HUES6 (cell line): Measurements from ENCODE around the gene TAMALIN.

Experiments used
- H3K27ac ChIP-seq: 2 replicates; pipeline ENCODE4 v1.7.0; 2013; ENCODE audit warnings: low read depth, mild to moderate bottlenecking, low read length, inconsistent platforms
- H3K27me3 ChIP-seq: 2 replicates; pipeline ENCODE4 v1.6.1; 2013; ENCODE audit warnings: low read length; ENCODE audit not compliant: control insufficient read depth, insufficient read depth
- H3K36me3 ChIP-seq: 2 replicates; pipeline ENCODE4 v1.6.1; 2013; ENCODE audit warnings: low read length; ENCODE audit not compliant: control insufficient read depth, insufficient read depth
- H3K4me1 ChIP-seq: 2 replicates; pipeline ENCODE4 v1.6.1; 2013; ENCODE audit warnings: low read length; ENCODE audit not compliant: control insufficient read depth, insufficient read depth
- H3K4me3 ChIP-seq: 2 replicates; pipeline ENCODE4 v1.5.1; 2013; ENCODE audit warnings: low read depth, low read length
- H3K9ac ChIP-seq: one replicate; pipeline ENCODE4 v1.6.1; 2013; ENCODE audit warnings: mild to moderate bottlenecking, low read length
- H3K9me3 ChIP-seq: 2 replicates; pipeline ENCODE4 v1.6.1; 2013; ENCODE audit warnings: low read depth, low read length; ENCODE audit not compliant: control insufficient read depth, insufficient read depth

Gene TAMALIN

DNA sequence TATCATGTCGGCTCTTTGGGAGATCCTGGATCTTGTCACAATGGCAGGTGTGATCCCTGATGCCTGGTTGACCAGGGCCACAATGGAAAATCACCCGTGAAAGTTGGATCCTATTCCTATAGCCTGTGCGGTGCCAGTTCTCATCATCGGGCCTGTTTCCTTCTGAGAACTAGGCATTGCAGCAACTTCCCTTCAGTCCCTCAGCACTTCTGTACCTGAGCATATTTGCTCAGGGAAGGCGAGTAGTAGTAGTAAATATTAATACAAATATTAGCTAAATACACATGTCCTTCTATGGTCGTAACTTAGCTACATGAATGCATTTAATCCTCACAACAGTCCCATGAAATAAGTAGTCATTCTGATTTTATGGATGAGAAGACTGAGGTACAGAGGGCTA lies 22.1 kb upstream of the TAMALIN start:
- Histone ChIP-seq H3K9me3 (no peaks in the 10 kb centered on the region), H3K4me3 (no peak overlapping the region), H3K27ac (no peak overlapping the region), H3K27me3 (no peaks in the 10 kb centered on the region), H3K9ac (no peak overlapping the region), H3K4me1 (no peaks in the 10 kb centered on the region), H3K36me3 (peaks cover 55% of the 10 kb centered on the region)

DNA sequence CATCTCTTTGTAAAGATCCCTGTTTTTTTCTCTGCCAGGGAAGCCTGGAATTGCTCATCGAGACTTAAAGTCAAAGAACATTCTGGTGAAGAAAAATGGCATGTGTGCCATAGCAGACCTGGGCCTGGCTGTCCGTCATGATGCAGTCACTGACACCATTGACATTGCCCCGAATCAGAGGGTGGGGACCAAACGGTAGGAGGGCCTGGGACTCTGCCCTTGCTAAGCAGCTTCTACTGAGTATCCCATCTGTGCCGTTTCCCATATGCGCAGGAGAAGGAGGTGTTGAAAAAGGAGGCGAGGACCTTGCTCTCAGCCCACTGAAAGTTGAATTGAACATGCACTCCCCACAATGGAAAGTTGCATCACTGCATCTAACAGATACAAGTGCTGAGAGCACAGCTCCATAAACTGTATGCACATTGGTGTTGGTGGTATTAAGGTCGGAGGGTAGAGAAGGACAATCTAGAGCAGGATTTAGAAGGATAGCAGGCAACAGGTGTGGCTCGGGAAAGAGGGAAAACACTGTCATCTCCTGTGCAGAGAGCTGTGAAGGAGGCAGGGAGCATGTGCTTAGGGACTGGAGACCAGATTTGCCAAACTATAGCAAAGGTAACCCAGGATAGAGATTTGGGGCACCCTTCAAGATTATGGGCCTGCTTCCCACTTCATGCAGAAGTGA lies 21.5 kb upstream of the TAMALIN start:
- peaks cover 55% of the 10 kb centered on the region for H3K36me3 ChIP-seq
- H3K4me1 ChIP-seq: no peaks in the 10 kb centered on the region
- no peak overlapping the region for H3K27ac ChIP-seq
- no peaks in the 10 kb centered on the region for H3K27me3 ChIP-seq
- H3K9ac ChIP-seq: no peak overlapping the region
- no peak overlapping the region for H3K4me3 ChIP-seq
- H3K9me3 ChIP-seq: no peaks in the 10 kb centered on the region

DNA sequence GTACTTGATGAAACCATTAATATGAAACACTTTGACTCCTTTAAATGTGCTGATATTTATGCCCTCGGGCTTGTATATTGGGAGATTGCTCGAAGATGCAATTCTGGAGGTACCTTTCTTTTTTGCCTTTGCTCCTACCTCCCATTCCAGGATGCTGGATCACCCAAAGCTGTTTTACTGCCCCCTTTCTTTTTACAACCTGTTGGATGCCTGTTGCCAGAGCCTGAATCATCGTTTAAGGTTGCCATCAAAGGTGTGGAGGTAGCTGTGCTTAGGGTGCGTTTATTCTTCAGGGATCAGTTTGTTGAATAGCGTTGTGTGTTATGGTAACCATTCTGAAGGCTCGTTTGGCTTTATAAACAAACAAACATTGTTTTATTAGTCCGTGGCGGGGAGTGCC lies 19.9 kb upstream of the TAMALIN start:
- H3K27ac ChIP-seq: no peak overlapping the region
- H3K4me3 ChIP-seq: no peak overlapping the region
- no peaks in the 10 kb centered on the region for H3K4me1 ChIP-seq
- H3K36me3 ChIP-seq: peaks cover 47% of the 10 kb centered on the region
- no peaks in the 10 kb centered on the region for H3K27me3 ChIP-seq
- H3K9ac ChIP-seq: no peak overlapping the region
- no peaks in the 10 kb centered on the region for H3K9me3 ChIP-seq

DNA sequence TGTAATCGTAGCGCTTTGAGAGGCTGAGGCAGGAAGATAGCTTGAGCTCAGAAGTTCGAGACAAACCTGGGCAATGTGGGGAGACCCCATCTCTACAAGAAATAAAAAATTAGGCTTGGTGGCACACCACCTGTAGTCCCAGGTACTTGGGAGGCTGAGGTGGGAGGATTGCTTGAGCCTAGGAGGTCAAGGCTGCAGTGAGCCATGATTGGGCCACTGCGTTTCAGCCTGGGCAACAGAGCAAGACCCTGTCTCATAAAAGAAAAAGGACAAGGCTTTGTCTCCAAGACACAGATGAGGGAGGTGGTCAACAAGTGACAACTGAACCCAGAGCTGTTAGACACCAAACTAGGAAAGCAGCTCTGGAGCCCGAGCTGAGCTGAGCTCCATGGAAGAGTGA lies 14.5 kb upstream of the TAMALIN start:
- Histone ChIP-seq H3K27ac (no peak overlapping the region), H3K9me3 (no peaks in the 10 kb centered on the region), H3K27me3 (no peaks in the 10 kb centered on the region), H3K4me3 (no peak overlapping the region), H3K9ac (no peak overlapping the region), H3K4me1 (no peaks in the 10 kb centered on the region; the same call in 1 of the 2 replicates), H3K36me3 (peaks cover 29% of the 10 kb centered on the region)

DNA sequence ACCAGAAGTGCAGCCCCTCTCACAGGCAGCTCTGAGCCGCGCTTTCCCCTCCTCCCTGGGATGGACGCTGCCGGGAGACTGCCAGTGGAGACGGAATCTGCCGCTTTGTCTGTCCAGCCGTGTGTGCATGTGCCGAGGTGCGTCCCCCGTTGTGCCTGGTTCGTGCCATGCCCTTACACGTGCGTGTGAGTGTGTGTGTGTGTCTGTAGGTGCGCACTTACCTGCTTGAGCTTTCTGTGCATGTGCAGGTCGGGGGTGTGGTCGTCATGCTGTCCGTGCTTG lies 12.3 kb upstream of the TAMALIN start:
- Histone ChIP-seq H3K27me3 (no peaks in the 10 kb centered on the region), H3K9me3 (no peaks in the 10 kb centered on the region), H3K36me3 (peaks cover 34% of the 10 kb centered on the region), H3K9ac (no peak overlapping the region), H3K4me1 (no peaks in the 10 kb centered on the region; the same call in 1 of the 2 replicates), H3K4me3 (no peak overlapping the region), H3K27ac (no peak overlapping the region)

DNA sequence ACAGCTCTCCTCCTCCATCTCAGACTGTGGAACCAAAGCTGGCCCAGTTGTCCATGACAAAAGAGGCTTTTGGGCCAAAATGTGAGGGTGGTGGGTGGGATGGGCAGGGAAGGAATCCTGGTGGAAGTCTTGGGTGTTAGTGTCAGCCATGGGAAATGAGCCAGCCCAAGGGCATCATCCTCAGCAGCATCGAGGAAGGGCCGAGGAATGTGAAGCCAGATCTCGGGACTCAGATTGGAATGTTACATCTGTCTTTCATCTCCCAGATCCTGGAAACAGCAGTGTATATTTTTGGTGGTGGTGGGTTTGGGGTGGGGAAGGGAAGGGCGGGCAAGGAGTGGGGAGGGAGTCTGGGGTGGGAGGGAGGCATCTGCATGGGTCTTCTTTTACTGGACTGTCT lies 11.8 kb upstream of the TAMALIN start:
- Histone ChIP-seq H3K36me3 (peaks cover 35% of the 10 kb centered on the region), H3K4me3 (no peak overlapping the region), H3K9me3 (no peaks in the 10 kb centered on the region), H3K4me1 (no peaks in the 10 kb centered on the region; the same call in 1 of the 2 replicates), H3K27me3 (no peaks in the 10 kb centered on the region), H3K9ac (no peak overlapping the region), H3K27ac (no peak overlapping the region)

DNA sequence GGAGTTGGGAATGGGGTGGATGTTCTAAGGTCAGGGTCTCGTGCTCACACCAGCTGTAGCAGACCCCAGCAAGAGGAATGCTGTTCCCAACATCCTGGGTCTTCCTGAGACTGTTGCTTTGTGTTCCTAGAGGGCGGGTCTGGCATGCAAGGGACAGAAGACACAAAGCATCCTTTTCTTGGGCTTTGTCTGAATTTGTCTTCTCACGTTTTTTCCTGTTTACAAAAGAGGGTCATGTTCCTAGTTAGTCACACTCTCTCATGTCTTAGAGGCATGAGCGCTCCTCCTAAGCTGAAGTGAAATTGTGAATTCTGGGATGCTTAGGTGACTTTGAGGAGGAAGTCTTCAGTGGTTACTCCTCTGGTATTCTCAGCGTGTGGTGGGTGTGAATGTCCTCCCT lies 9.6 kb upstream of the TAMALIN start:
- H3K9me3 ChIP-seq: no peaks in the 10 kb centered on the region
- H3K9ac ChIP-seq: no peak overlapping the region
- H3K27ac ChIP-seq: no peak overlapping the region
- H3K4me3 ChIP-seq: no peak overlapping the region
- H3K4me1 ChIP-seq: no peaks in the 10 kb centered on the region; the same call in 1 of the 2 replicates
- H3K36me3 ChIP-seq: peaks cover 29% of the 10 kb centered on the region
- no peaks in the 10 kb centered on the region for H3K27me3 ChIP-seq

DNA sequence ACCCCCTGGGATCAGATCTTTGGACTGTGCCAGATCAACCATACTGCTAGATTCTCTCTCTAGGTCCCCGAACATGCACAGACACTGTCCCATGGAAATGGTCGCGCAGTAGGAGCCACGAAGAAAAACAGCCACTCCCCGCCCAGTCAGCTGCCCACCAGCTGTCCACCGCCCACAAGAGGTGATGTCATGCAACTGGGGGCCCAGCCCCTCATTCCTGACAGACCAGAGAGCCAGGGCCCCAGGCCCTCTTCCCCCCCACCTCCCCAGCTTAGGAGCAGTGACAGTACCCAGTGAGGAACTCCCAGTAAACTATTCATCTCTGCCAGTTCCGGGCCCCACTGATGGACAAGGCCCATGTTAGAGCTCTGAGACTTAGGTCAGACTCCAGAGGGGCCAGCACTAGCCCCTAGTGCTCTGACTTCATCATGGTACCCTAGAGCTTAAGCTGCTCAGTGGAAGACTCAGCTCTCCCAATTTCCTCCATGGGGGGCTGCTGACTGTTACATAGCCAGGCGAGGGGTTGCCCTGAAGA lies 3.7 kb upstream of the TAMALIN start:
- Histone ChIP-seq H3K4me3 (no peak overlapping the region), H3K9ac (no peak overlapping the region), H3K27me3 (peaks cover 38% of the 10 kb centered on the region), H3K27ac (no peak overlapping the region), H3K9me3 (no peaks in the 10 kb centered on the region), H3K36me3 (peaks cover 7% of the 10 kb centered on the region), H3K4me1 (peaks cover 15% of the 10 kb centered on the region)

DNA sequence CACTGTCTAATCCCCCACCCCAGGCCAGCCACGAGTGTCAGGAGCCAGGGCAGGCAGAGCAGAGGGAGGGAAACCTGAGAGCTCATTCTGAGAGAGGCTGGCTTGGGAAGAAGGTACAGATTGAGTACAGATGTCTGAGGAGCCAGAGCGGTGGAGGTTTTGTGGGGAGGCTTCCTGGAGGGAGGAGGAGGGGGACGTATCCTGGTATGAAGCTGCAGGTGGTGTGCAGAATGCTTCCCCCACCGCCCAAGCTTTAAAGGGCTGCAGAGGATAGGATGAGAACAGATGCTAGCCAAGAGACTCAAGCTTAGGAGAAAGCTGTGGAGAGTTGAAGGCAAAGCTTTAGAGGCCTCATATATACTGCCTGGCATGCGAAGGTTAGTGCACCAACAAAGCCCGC lies 3.2 kb upstream of the TAMALIN start:
- H3K9me3 ChIP-seq: no peaks in the 10 kb centered on the region
- peaks cover 43% of the 10 kb centered on the region for H3K27me3 ChIP-seq
- H3K9ac ChIP-seq: no peak overlapping the region
- H3K27ac ChIP-seq: no peak overlapping the region
- no peak overlapping the region for H3K4me3 ChIP-seq
- H3K4me1 ChIP-seq: peaks cover 15% of the 10 kb centered on the region
- 0 out of 2 replicates have a peak, but pooled peaks cover 5% of the 10 kb centered on the region for H3K36me3 ChIP-seq

DNA sequence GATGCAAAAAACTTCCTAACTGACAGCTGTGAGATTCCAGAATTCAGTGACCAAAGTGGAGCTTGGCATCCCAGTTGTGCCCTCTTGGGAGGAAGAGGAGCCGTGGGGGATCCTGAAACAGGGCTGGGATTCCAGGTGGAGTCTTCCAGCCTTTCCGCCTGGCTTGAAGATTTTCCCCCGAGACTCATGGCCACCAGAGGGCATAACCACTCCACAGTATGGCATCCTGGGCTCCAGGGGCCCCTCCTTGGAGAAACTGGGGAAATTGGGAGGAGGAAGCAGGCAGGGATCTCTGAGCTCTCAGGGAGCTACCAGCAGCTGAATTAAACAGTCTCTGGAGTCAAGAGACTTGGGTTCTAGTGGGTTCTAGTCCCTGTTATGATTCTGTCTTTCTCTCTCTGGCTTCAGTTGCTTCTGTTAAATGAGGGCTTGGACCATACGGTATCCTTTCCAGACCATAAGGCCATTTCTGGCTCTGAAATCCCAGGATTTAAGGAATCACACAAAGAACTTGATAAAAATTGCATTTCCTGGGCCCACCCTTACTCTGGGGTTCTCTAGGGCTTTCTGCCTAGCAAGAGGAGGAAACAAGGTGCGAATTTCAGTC lies 2.6 kb upstream of the TAMALIN start:
- Histone ChIP-seq H3K36me3 (0 out of 2 replicates have a peak, but pooled peaks cover 4% of the 10 kb centered on the region), H3K4me1 (peaks cover 20% of the 10 kb centered on the region), H3K4me3 (no peak overlapping the region), H3K27ac (no peak overlapping the region), H3K9me3 (no peaks in the 10 kb centered on the region), H3K27me3 (peaks cover 48% of the 10 kb centered on the region), H3K9ac (no peak overlapping the region)

DNA sequence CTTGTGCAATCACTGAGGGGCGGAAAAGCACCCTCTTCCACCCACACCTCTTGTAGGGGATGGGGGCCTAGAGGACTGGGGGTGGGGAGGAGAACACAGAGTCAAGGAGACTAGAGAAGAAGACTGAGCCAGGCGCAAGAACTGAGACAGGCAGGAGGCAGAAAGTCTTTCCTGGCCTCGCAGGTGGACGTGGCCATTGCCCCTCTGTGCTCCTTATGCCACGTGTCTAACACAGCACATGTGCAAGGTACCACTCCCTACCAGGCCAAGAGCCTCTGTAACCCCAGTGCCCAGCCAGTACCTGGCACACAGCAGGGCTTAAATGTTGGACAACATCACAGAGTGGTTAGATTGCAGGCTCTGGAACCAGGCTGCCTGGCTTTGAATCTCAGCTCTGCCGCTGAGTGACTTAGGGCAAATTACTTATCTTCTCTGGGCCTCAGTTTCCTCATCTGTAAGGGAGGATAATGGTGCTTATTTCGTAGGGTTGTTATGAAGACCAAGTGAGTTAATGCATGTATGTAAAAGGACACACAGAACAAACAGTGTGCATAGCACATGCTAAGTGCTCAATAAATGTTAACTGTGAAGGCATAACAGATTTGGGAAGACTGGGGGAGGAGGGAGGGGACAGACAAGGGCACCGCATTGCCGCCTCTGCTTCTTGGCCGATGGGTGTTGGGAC lies 1.4 kb upstream of the TAMALIN start:
- H3K9ac ChIP-seq: no peak overlapping the region
- no peak overlapping the region for H3K27ac ChIP-seq
- peaks cover 52% of the 10 kb centered on the region for H3K27me3 ChIP-seq
- no peaks in the 10 kb centered on the region for H3K36me3 ChIP-seq
- peak overlapping the region; percentile 60; the same call in 1 of the 2 replicates for H3K4me3 ChIP-seq
- peaks cover 32% of the 10 kb centered on the region for H3K4me1 ChIP-seq
- H3K9me3 ChIP-seq: no peaks in the 10 kb centered on the region
